ENCODE measurements around the gene CYTH4.

- no peak for TF ChIP-seq CTCF (IDR thresholded peaks at IDR 0.05)
- TF ChIP-seq POLR2AphosphoS2 (conservative IDR thresholded peaks at IDR 0.05; ENCODE audit: low read length) = no peak
- TF ChIP-seq ZSCAN20 (CRISPR knock-in tag; IDR thresholded peaks at IDR 0.05) = no peak
- TF ChIP-seq MAFK (IDR thresholded peaks at IDR 0.05; ENCODE audit: partially characterized antibody) = no peak
- TF ChIP-seq ELK1 (IDR thresholded peaks at IDR 0.05; ENCODE audit: low read depth, low read length) = no peak
These were observed 38.7 kb downstream of the CYTH4 start for GRCh38 chr22:37320726-37321677.
